Activated T-cell treated with anti-CD3 and anti-CD28 coated beads, Interleukin-2, amount 50 U/mL, for 72 hours (primary cell): ENCODE measurements around the gene TRPM2. TPM values are rescaled to one million over a fixed set of nuclear protein-coding genes. Genes with fewer than 3 reads are reported as not detected.
A peak's percentile ranks its signal among the peaks of the same experiment; 100 is the strongest.

Experiments
- ATAC-seq, 2 donors: fragments of 150-1000 bp; cut with Tn5 transposase; replicated peaks in 1 of 2; 2 replicates each; pipeline ENCODE4 v1.10.0; 2021; ENCODE audit warnings: moderate library complexity in 2 of 2, mild to moderate bottlenecking in 1 of 2
- DNase-seq, 2 donors: peaks; one replicate each; pipeline ENCODE4 v3.0.0; 2021 to 2022; ENCODE audit warnings: mixed read lengths in 1 of 2
- H3K27ac Mint-ChIP-seq: one replicate; pipeline ENCODE4 v1.8.0; 2022; ENCODE audit warnings: mild to moderate bottlenecking, moderate library complexity, mixed read lengths
- H3K27me3 Mint-ChIP-seq: one replicate; pipeline ENCODE4 v1.8.0; 2022; ENCODE audit warnings: low read depth, mixed read lengths
- H3K36me3 Mint-ChIP-seq, 2 donors: one replicate each; pipeline ENCODE4 v1.8.0; 2022; ENCODE audit warnings: mixed read lengths in 2 of 2, mild to moderate bottlenecking in 1 of 2; ENCODE audit not compliant: insufficient read depth in 2 of 2
- H3K4me1 Mint-ChIP-seq: one replicate; pipeline ENCODE4 v1.8.0; 2022; ENCODE audit warnings: low read depth, mixed read lengths
- H3K4me3 Mint-ChIP-seq, 2 donors: one replicate each; pipeline ENCODE4 v1.8.0; 2022; ENCODE audit warnings: mild to moderate bottlenecking in 2 of 2, mixed read lengths in 2 of 2, moderate library complexity in 2 of 2
- H3K9me3 Mint-ChIP-seq, 2 donors: one replicate each; pipeline ENCODE4 v1.8.0; 2022; ENCODE audit warnings: mixed read lengths in 2 of 2
- total RNA-seq, 2 donors: library from RNA; stranded (reverse); gene quantifications; one replicate each; pipeline ENCODE4 v1.2.3, GENCODE V29; 2022

The TRPM2 gene
- total RNA-seq, 2 donors from 2014 or later = 2.4 to 3.2 TPM

DNA sequence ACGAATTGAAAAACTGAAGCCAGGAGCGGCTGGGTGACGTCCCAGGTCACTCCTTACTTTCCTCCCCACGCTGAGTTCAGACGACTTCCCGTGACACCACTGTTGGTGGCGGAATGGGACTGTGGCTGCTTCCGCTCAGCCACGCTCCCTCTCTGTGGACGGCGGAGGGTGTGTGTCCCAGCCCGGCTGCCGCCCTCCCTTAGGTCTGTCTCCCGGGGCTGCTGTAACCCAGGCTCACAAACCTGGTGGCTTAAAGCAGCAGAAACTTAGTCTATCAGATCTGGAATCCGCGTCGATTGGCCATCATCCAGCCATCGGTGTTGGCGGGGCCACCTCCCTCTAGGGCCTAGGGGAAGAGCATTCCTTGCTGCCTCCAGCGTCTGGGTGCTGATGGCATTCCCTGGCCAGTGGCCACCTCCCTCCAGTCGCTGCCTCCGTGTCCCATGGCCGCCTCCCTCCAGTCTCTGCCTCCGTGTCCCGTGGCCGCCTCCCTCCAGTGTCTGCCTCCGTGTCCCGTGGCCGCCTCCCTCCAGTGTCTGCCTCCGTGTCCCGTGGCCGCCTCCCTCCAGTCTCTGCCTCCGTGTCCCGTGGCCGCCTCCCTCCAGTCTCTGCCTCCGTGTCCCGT lies 17.5 kb downstream of the TRPM2 start:
- H3K9me3 Mint-ChIP-seq = peaks cover 1 to 2% of the 10 kb centered on the region in 2 donors
- no peak overlapping the region for H3K4me3 Mint-ChIP-seq
- no peaks in the 10 kb centered on the region for H3K27me3 Mint-ChIP-seq
- ATAC-seq (no peak), DNase-seq (no peak)
- H3K27ac Mint-ChIP-seq = no peak overlapping the region
- H3K36me3 Mint-ChIP-seq = no peaks in the 10 kb centered on the region
- H3K4me1 Mint-ChIP-seq = peaks cover 10% of the 10 kb centered on the region

DNA sequence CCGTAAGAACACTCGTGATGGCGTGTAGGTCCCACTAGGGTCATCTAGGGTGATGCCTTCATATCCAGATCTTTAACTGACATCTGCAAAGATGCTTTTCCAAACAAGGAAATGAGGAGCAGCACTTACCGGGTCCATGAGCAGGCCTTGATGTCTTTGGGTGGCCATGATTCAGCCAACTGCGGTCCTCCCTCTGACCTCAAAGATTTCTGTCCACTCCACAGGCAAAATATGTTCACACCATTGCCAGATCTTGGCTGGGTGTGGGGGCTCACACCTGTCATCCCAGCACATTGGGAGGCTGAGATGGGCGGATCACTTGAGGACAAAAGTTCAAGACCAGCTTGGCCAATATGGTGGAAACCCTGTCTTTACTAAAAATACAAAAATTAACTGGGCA lies 18.2 kb downstream of the TRPM2 start:
- peaks cover 1 to 2% of the 10 kb centered on the region in 2 donors for H3K9me3 Mint-ChIP-seq

DNA sequence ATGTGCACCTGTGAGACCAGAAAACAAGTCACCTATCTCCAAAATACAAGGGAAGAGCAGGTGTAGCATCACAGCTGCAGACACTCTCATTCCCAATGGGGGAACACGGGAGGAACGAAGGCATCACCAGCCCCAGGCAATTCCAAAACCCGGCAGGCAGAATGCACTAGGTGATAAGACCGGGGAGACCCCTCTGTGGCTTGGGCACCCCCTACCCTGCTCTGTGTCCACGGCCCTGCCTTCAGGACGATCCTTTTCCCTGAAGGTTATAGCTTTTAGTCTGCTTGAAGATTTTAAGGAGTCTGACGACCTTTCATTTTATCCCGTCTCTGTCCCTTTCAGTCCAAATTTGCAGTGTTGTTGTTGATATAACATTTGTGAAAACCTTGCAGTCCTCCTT lies 19.2 kb downstream of the TRPM2 start:
- no peak for DNase-seq

More for the DNA sequence above, 18.2 kb downstream of the TRPM2 start:
- Mint-ChIP-seq H3K36me3 (no peaks in the 10 kb centered on the region), H3K27ac (no peak overlapping the region), H3K27me3 (no peaks in the 10 kb centered on the region), H3K4me3 (no peak overlapping the region), H3K4me1 (peaks cover 10% of the 10 kb centered on the region)
- ATAC-seq (no peak), DNase-seq (no peak)

DNA sequence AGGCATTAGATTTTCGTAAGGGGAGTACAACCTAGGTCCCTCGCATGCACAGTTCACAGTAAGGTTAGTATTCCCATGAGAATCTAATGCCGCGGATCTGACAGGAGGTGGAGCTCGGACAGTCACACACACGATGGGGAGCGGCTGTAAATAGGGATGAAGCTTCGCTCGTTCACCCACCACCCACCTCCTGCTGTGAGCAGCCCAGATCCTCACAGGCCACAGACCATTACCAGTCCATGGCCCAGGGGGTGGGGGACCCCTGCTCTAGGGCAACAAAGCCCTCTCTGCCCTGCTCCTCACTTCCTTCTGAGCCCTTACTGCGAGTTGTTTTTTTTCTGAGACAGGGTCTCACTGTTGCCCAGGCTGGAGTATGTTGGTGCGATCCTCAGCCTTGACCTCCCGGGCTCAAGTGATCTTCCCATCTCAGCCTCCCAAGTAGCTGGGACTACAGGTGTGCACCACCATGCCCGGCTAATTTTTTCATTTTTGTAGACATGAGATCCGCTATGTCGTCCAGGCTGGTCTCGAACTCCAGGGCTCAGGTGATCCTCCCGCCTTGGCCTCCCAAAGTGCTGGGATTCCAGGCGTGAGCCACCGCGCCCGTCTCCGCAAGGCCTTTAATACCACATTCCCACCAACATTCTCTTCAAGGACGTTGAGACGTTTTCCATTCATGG lies 21.3 kb downstream of the TRPM2 start:
- H3K4me3 Mint-ChIP-seq = no peak overlapping the region
- H3K27ac Mint-ChIP-seq = no peak overlapping the region
- no peak for DNase-seq

More for the DNA sequence above, 19.2 kb downstream of the TRPM2 start:
- Mint-ChIP-seq H3K4me3 (no peak overlapping the region), H3K4me1 (peaks cover 10% of the 10 kb centered on the region), H3K27ac (no peak overlapping the region), H3K9me3 (peaks cover 1 to 2% of the 10 kb centered on the region in 2 donors), H3K36me3 (no peaks in the 10 kb centered on the region), H3K27me3 (no peaks in the 10 kb centered on the region)
- no peak for ATAC-seq

DNA sequence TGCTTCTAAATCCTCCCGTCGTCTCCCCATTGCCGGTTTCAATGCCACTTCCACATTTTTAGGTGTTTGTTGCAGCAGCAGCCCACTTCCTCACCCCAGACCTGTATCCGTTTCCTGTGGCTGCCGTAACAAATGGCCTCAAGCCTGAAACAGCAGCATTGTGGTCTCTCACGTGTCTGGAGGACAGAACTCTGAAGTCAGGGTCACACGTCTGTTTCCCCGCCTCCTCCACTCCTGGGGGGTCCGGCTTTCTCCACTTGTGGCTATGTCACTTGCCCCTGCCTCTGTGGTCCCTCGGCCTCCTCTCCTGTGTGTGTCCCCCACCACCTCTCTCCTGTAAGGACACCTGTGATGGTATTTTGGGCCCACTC lies 21.8 kb downstream of the TRPM2 start:
- DNase-seq = peak; percentile 19 to 31
- peaks cover 1 to 2% of the 10 kb centered on the region in 2 donors for H3K9me3 Mint-ChIP-seq
- no peaks in the 10 kb centered on the region for H3K27me3 Mint-ChIP-seq
- no peak overlapping the region for H3K4me3 Mint-ChIP-seq
- peak in 1 of 2 donors; percentile 49 for ATAC-seq
- no peaks in the 10 kb centered on the region for H3K36me3 Mint-ChIP-seq
- H3K27ac Mint-ChIP-seq = no peak overlapping the region
- peaks cover 10% of the 10 kb centered on the region for H3K4me1 Mint-ChIP-seq

More for the DNA sequence above, 21.3 kb downstream of the TRPM2 start:
- Mint-ChIP-seq H3K27me3 (no peaks in the 10 kb centered on the region), H3K9me3 (peaks cover 1 to 2% of the 10 kb centered on the region in 2 donors), H3K36me3 (no peaks in the 10 kb centered on the region), H3K4me1 (peaks cover 10% of the 10 kb centered on the region)
- ATAC-seq = no peak

DNA sequence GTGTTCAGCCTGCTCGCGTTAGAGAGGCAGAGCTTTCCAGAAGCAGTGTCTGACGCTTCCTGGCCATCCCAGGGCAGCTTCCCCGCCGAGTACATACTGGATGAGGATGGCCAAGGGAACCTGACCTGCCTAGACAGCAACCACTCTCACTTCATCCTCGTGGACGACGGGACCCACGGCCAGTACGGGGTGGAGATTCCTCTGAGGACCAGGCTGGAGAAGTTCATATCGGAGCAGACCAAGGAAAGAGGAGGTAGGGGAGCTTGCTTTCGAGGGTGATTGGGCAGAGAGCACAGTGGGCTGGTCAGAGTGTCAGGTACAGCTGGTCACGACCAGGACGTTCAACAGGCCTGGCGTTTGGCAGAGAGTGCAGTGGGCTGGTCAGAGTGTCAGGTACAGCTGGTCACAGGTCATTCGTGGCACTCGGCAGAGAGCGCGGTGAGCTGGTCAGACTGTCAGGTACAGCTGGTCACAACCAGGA lies 22.4 kb downstream of the TRPM2 start:
- Mint-ChIP-seq H3K36me3 (peaks cover 0 to 1% of the 10 kb centered on the region in 2 donors), H3K4me1 (peaks cover 10% of the 10 kb centered on the region), H3K9me3 (peaks cover 1 to 2% of the 10 kb centered on the region in 2 donors), H3K4me3 (no peak overlapping the region), H3K27me3 (no peaks in the 10 kb centered on the region), H3K27ac (no peak overlapping the region)
- no peak for DNase-seq
- no peak for ATAC-seq

DNA sequence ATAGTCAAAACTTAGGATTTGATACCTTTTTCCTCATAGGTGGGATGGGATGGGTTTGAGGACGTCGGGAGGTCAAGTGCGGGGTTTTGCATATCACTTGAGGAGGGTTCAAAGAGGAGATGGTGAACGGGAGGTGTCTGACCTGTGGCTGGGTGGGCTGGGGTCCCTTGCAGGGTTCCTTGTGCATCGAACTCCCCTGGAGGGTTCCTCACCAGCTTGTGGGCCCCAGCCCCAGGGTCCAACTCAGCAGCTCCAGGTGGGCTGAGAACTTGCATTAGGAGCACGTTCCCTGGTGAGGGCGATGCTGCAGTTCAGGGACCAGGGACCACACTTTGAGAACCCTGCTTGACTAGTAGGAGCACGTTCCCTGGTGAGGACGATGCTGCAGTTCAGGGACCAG lies 23.2 kb downstream of the TRPM2 start:
- Mint-ChIP-seq H3K27ac (no peak overlapping the region), H3K4me1 (peaks cover 10% of the 10 kb centered on the region)

DNA sequence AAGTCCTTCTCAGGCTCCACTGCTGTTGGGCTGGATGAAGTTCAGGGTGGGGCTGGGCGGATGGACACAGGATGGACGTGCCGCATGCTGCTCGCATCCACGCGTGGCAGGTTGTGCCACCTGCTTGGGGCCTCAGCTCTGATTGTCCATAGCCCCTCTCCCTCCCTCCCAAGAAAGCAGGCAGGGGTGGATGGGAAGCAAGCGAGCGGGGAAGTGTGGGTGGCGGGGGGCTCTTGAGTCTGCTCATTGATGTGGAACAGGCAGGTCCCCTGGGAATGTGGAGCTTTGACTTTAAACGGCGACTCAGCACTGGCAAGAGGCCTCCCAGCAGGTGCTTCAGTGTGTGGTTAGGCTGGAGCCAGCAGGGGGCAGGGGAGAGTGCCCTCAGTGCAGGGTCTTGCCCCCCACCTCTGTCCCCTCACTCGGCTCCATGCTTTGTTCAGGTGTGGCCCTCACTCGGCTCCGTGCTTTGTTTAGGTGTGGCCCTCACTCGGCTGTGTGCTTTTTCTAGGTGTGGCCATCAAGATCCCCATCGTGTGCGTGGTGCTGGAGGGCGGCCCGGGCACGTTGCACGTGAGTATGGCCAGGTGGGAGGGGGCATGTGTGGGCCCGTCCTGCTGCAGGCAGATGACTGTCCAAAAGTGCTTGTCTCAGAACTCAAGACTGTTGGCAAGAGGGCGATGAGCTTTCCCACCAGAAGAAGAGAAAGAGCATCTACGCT lies 23.9 kb downstream of the TRPM2 start:
- DNase-seq = no peak
- Mint-ChIP-seq H3K4me3 (no peak overlapping the region), H3K27ac (no peak overlapping the region), H3K4me1 (peaks cover 10% of the 10 kb centered on the region), H3K27me3 (no peaks in the 10 kb centered on the region), H3K9me3 (peaks cover 3 to 4% of the 10 kb centered on the region in 2 donors), H3K36me3 (peaks cover 4% of the 10 kb centered on the region in 2 donors)
- ATAC-seq = no peak

More for the DNA sequence above, 23.2 kb downstream of the TRPM2 start:
- Mint-ChIP-seq H3K36me3 (peaks cover 0 to 4% of the 10 kb centered on the region in 2 donors), H3K4me3 (no peak overlapping the region), H3K9me3 (no peaks in the 10 kb centered on the region), H3K27me3 (no peaks in the 10 kb centered on the region)
- ATAC-seq (no peak), DNase-seq (no peak)

DNA sequence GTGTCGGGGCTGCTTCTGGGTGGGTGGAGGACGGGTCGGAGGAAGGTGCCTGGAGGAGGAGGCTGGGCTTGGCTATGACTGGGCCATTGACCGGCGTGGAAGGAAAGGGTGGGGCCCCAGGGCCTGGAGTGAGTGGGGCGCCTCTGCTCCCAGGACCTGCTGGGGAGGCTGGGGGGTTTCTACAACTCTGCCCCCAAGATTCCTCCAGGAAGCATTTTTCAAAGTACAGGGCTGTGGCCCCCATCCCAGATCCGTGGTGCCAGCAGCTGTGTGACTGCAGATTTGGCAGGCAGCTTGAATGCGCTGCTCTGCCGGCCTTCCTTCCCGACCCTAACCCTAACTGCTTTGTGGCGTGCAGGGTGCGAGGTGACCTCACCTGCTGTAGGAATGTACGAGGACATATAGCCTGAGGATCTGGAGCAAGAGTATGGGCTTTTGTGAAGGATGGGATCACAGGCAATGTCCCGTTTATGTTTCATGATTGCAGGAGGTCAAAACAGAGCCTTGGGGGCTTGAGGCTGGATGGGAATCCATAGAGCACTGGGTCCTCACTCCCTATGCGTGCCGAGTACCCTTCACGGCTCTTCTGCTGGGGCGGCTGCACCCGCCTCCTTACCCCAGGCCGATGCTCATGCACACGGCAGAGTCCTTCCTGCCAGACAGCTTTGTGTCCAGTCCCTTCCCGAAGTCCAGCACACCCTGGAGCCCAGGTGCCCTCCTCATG lies 24.7 kb downstream of the TRPM2 start:
- no peak overlapping the region for H3K4me3 Mint-ChIP-seq
- peaks cover 4% of the 10 kb centered on the region in 2 donors for H3K36me3 Mint-ChIP-seq
- no peak overlapping the region for H3K27ac Mint-ChIP-seq
- ATAC-seq = no peak
- no peak for DNase-seq
- no peaks in the 10 kb centered on the region for H3K27me3 Mint-ChIP-seq
- peaks cover 10% of the 10 kb centered on the region for H3K4me1 Mint-ChIP-seq
- H3K9me3 Mint-ChIP-seq = peaks cover 3 to 4% of the 10 kb centered on the region in 2 donors

DNA sequence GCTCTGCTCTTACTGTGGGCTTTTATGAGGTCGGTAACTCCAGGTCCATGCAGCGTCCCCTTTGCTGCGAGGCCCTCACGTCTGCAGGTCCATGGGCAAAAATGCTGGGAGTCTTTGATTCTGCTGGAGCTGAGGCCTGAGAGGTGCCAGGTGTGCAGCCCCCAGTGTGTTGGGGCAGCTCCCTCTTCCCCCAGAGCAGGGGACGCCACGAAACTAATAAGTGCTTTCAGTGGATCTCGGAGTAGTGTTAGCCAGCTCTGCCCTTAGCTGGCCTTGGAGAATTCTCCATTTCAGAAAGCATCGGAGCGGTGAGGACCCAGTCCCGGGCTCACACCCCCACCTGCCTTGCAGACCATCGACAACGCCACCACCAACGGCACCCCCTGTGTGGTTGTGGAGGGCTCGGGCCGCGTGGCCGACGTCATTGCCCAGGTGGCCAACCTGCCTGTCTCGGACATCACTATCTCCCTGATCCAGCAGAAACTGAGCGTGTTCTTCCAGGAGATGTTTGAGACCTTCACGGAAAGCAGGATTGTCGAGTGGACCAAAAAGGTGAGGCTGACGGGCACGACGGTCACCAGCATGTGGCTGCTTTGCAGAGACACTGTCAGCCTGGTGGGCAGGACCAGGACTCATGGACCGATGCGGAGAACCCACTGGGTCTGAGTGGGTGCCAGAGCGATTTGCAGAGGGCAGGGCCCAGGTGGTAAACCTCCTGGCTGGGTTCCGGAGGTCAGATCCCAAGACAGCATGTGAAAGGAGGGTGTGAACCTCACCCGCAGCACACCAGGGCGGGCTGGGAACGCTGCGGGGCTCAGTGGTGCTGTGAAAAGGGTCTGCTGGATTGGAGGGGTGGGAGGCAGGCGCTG lies 25.5 kb downstream of the TRPM2 start:
- peaks cover 4 to 6% of the 10 kb centered on the region in 2 donors for H3K9me3 Mint-ChIP-seq
- DNase-seq (no peak), ATAC-seq (no peak)
- H3K4me1 Mint-ChIP-seq = peaks cover 10% of the 10 kb centered on the region
- no peak overlapping the region for H3K27ac Mint-ChIP-seq
- no peaks in the 10 kb centered on the region for H3K27me3 Mint-ChIP-seq
- peaks cover 6% of the 10 kb centered on the region in 2 donors for H3K36me3 Mint-ChIP-seq
- H3K4me3 Mint-ChIP-seq = no peak overlapping the region

DNA sequence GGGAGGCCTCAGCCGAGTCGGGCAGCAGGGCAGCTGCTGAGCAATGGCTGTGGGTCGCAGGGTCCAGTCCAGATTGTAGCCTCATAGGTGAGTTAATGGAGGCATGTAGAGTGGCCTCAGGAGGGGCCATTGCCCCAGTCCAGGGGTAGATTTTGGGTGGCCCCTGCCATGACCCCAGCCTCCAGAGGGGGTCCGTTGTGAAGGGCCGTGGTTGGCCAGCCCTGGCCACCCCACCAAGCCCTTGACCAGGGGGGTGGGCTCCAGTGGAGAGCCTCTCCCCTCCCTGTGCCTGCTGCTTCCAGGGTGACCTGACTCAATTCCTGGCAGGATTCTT lies 26.1 kb downstream of the TRPM2 start:
- Mint-ChIP-seq H3K27ac (no peak overlapping the region), H3K36me3 (peaks cover 6 to 8% of the 10 kb centered on the region in 2 donors), H3K4me1 (peaks cover 10% of the 10 kb centered on the region), H3K4me3 (no peak overlapping the region), H3K27me3 (no peaks in the 10 kb centered on the region), H3K9me3 (peaks cover 7% of the 10 kb centered on the region in 2 donors)
- ATAC-seq = no peak
- DNase-seq = no peak
